Embryonic facial prominence (tissue), 1 donor: Measurements from ENCODE around the gene TEAD1.

Experiments
- DNase-seq: peaks from one replicate; pipeline ENCODE4 v3.0.0-alpha.2; 2016; ENCODE audit errors: extremely low spot score

The TEAD1 gene

GRCh38 chr11:12673924-12674570 lies at the start of gene TEAD1:
Gene TEAD1 (plus strand): TSS chr11:12674421.
- DNase-seq = peak; percentile 91

- DNase-seq = no peak
Measured at GRCh38 chr11:12624595-12624994, 49.6 kb upstream of the TEAD1 start.

GRCh38 chr11:12625438-12626071 lies 48.7 kb upstream of the TEAD1 start:
- DNase-seq = no peak

GRCh38 chr11:12626616-12627015 lies 47.6 kb upstream of the TEAD1 start:
- no peak for DNase-seq

- no peak for DNase-seq
Measured at GRCh38 chr11:12628314-12628713, 45.9 kb upstream of the TEAD1 start.

- no peak for DNase-seq
Measured at GRCh38 chr11:12629601-12630313, 44.5 kb upstream of the TEAD1 start.

- no peak for DNase-seq
Measured at GRCh38 chr11:12631651-12632050, 42.6 kb upstream of the TEAD1 start.

- no peak for DNase-seq
Measured at GRCh38 chr11:12634329-12634728, 39.9 kb upstream of the TEAD1 start.

GRCh38 chr11:12636871-12637410 lies 37.3 kb upstream of the TEAD1 start:
- no peak for DNase-seq

GRCh38 chr11:12639388-12639787 lies 34.8 kb upstream of the TEAD1 start:
- no peak for DNase-seq

- DNase-seq = no peak
Measured at GRCh38 chr11:12640355-12640754, 33.9 kb upstream of the TEAD1 start.

- DNase-seq = no peak
Measured at GRCh38 chr11:12640926-12641849, 33.0 kb upstream of the TEAD1 start.

- DNase-seq = no peak
Measured at GRCh38 chr11:12642040-12642439, 32.2 kb upstream of the TEAD1 start.

- no peak for DNase-seq
Measured at GRCh38 chr11:12642806-12643428, 31.3 kb upstream of the TEAD1 start.

- no peak for DNase-seq
Measured at GRCh38 chr11:12646478-12646877, 27.7 kb upstream of the TEAD1 start.

- no peak for DNase-seq
Measured at GRCh38 chr11:12653729-12654128, 20.5 kb upstream of the TEAD1 start.

- no peak for DNase-seq
Measured at GRCh38 chr11:12655842-12656241, 18.4 kb upstream of the TEAD1 start.

- no peak for DNase-seq
Measured at GRCh38 chr11:12657336-12657735, 16.9 kb upstream of the TEAD1 start.

GRCh38 chr11:12657981-12658380 lies 16.2 kb upstream of the TEAD1 start:
- DNase-seq = no peak

- no peak for DNase-seq
Measured at GRCh38 chr11:12662101-12662689, 12.0 kb upstream of the TEAD1 start.

- DNase-seq = no peak
Measured at GRCh38 chr11:12664385-12664784, 9.8 kb upstream of the TEAD1 start.
